Immature natural killer cell (primary cell): ENCODE measurements around the gene POF1B. TPM values are rescaled to one million over a fixed set of nuclear protein-coding genes. Genes with fewer than 3 reads are reported as not detected.

Experiments used
- DNase-seq, 3 donors: peaks; one replicate each; pipeline ENCODE4 v3.0.0; 2022; ENCODE audit warnings: mixed read lengths in 1 of 3
- H3K27ac Mint-ChIP-seq, 6 donors: one replicate each; pipeline ENCODE4 v1.8.0; 2020; ENCODE audit warnings: mixed read lengths in 6 of 6, mild to moderate bottlenecking in 5 of 6, inconsistent platforms in 4 of 6, moderate library complexity in 3 of 6
- H3K27me3 Mint-ChIP-seq, 3 donors: one replicate each; pipeline ENCODE4 v1.8.0; 2020 to 2021; ENCODE audit warnings: low read depth in 3 of 3, mild to moderate bottlenecking in 3 of 3, mixed read lengths in 3 of 3, moderate library complexity in 3 of 3, inconsistent platforms in 1 of 3
- H3K36me3 Mint-ChIP-seq, 3 donors: one replicate each; pipeline ENCODE4 v1.8.0; 2020; ENCODE audit warnings: mixed read lengths in 3 of 3, inconsistent platforms in 2 of 3, mild to moderate bottlenecking in 2 of 3
- H3K4me1 Mint-ChIP-seq, 2 donors: one replicate each; pipeline ENCODE4 v1.8.0; 2020; ENCODE audit warnings: inconsistent platforms in 2 of 2, mild to moderate bottlenecking in 2 of 2, mixed read lengths in 2 of 2, moderate library complexity in 1 of 2
- H3K4me3 Mint-ChIP-seq, 5 donors: one replicate each; pipeline ENCODE4 v1.8.0; 2020; ENCODE audit warnings: mild to moderate bottlenecking in 5 of 5, mixed read lengths in 5 of 5, inconsistent platforms in 3 of 5, moderate library complexity in 3 of 5
- H3K9me3 Mint-ChIP-seq, 6 donors: one replicate each; pipeline ENCODE4 v1.8.0; 2020; ENCODE audit warnings: mild to moderate bottlenecking in 6 of 6, mixed read lengths in 6 of 6, inconsistent platforms in 4 of 6, moderate library complexity in 3 of 6
- polyA plus RNA-seq, 3 donors: library from polyadenylated mRNA; unstranded; fragments of 300-500 nt; fragmentation: Illumina TruSeq; gene quantifications; one replicate each; pipeline ENCODE4 v1.2.3, GENCODE V29; 2021

POF1B gene
- not detected for polyA plus RNA-seq

- Mint-ChIP-seq H3K36me3 (no peaks in the 10 kb centered on the region), H3K4me1 (no peaks in the 10 kb centered on the region), H3K4me3 (no peak within 1 kb of the TSS), H3K27ac (no peak within 1 kb of the TSS), H3K27me3 (peaks cover 0 to 4% (median 2%) of the 10 kb centered on the region in 3 donors), H3K9me3 (peaks cover 0 to 3% (median 0%) of the 10 kb centered on the region in 6 donors)
- no peak for DNase-seq
Measured at GRCh38 chrX:85379174-85379907, at the start of gene POF1B. Gene POF1B (minus strand): TSS chrX:85379665. CDS start chrX:85379454, 211 bp downstream.

GRCh38 chrX:85429066-85429465, 49.6 kb upstream of the POF1B start:
- H3K36me3 Mint-ChIP-seq = no peaks in the 10 kb centered on the region
- H3K27me3 Mint-ChIP-seq = no peaks in the 10 kb centered on the region
- peaks cover 0 to 9% (median 5%) of the 10 kb centered on the region in 6 donors for H3K9me3 Mint-ChIP-seq

GRCh38 chrX:85419293-85419692, 39.8 kb upstream of the POF1B start:
- H3K27me3 Mint-ChIP-seq = peaks cover 0 to 3% (median 0%) of the 10 kb centered on the region in 3 donors

More at GRCh38 chrX:85429066-85429465, 49.6 kb upstream of the POF1B start:
- Mint-ChIP-seq H3K4me3 (no peak overlapping the region), H3K27ac (no peak overlapping the region), H3K4me1 (no peaks in the 10 kb centered on the region)
- DNase-seq = no peak

GRCh38 chrX:85391878-85392238, 12.4 kb upstream of the POF1B start:
- Mint-ChIP-seq H3K9me3 (peaks cover 0 to 3% (median 0%) of the 10 kb centered on the region in 6 donors), H3K27me3 (peaks cover 3 to 4% (median 4%) of the 10 kb centered on the region in 3 donors), H3K27ac (no peak overlapping the region), H3K4me3 (no peak overlapping the region), H3K36me3 (no peaks in the 10 kb centered on the region), H3K4me1 (no peaks in the 10 kb centered on the region)
- no peak for DNase-seq

More at GRCh38 chrX:85419293-85419692, 39.8 kb upstream of the POF1B start:
- Mint-ChIP-seq H3K9me3 (peaks cover 0 to 8% (median 0%) of the 10 kb centered on the region in 6 donors), H3K4me1 (no peaks in the 10 kb centered on the region), H3K4me3 (no peak overlapping the region), H3K36me3 (no peaks in the 10 kb centered on the region), H3K27ac (no peak overlapping the region)
- DNase-seq = no peak

- Mint-ChIP-seq H3K27ac (no peak overlapping the region), H3K9me3 (peaks cover 0 to 3% (median 0%) of the 10 kb centered on the region in 6 donors), H3K4me1 (no peaks in the 10 kb centered on the region), H3K4me3 (no peak overlapping the region), H3K27me3 (peaks cover 3 to 4% (median 4%) of the 10 kb centered on the region in 3 donors), H3K36me3 (no peaks in the 10 kb centered on the region)
- no peak for DNase-seq
Measured at GRCh38 chrX:85391185-85391877, 11.9 kb upstream of the POF1B start.

- no peak overlapping the region for H3K4me3 Mint-ChIP-seq
- H3K4me1 Mint-ChIP-seq = no peaks in the 10 kb centered on the region
- H3K27me3 Mint-ChIP-seq = peaks cover 0 to 4% (median 0%) of the 10 kb centered on the region in 3 donors
- no peaks in the 10 kb centered on the region for H3K36me3 Mint-ChIP-seq
- H3K27ac Mint-ChIP-seq = no peak overlapping the region
- peaks cover 0 to 3% (median 0%) of the 10 kb centered on the region in 6 donors for H3K9me3 Mint-ChIP-seq
- no peak for DNase-seq
Measured at GRCh38 chrX:85381602-85382001, 2.1 kb upstream of the POF1B start.

GRCh38 chrX:85378461-85378860, 1.0 kb downstream of the POF1B start:
- H3K4me1 Mint-ChIP-seq = no peaks in the 10 kb centered on the region
- peaks cover 0 to 3% (median 0%) of the 10 kb centered on the region in 6 donors for H3K9me3 Mint-ChIP-seq
- no peak overlapping the region for H3K27ac Mint-ChIP-seq

GRCh38 chrX:85375333-85375738, 4.1 kb downstream of the POF1B start:
- Mint-ChIP-seq H3K9me3 (peaks cover 0 to 4% (median 0%) of the 10 kb centered on the region in 6 donors), H3K4me3 (no peak overlapping the region), H3K4me1 (no peaks in the 10 kb centered on the region), H3K27ac (no peak overlapping the region), H3K36me3 (no peaks in the 10 kb centered on the region), H3K27me3 (peaks cover 0 to 6% (median 2%) of the 10 kb centered on the region in 3 donors)
- no peak for DNase-seq

More at GRCh38 chrX:85378461-85378860, 1.0 kb downstream of the POF1B start:
- Mint-ChIP-seq H3K27me3 (peaks cover 0 to 10% (median 2%) of the 10 kb centered on the region in 3 donors), H3K36me3 (no peaks in the 10 kb centered on the region), H3K4me3 (no peak overlapping the region)
- DNase-seq = no peak

GRCh38 chrX:85365370-85365995, 14.0 kb downstream of the POF1B start:
- Mint-ChIP-seq H3K9me3 (peaks cover 0 to 5% (median 1%) of the 10 kb centered on the region in 6 donors), H3K4me1 (no peaks in the 10 kb centered on the region), H3K27me3 (peaks cover 2 to 9% (median 3%) of the 10 kb centered on the region in 3 donors), H3K27ac (no peak overlapping the region), H3K36me3 (no peaks in the 10 kb centered on the region), H3K4me3 (no peak overlapping the region)
- DNase-seq = no peak

- DNase-seq = no peak
- Mint-ChIP-seq H3K27me3 (peaks cover 2 to 11% (median 3%) of the 10 kb centered on the region in 3 donors), H3K4me1 (no peaks in the 10 kb centered on the region), H3K36me3 (peaks cover 0 to 4% (median 0%) of the 10 kb centered on the region in 3 donors), H3K4me3 (no peak overlapping the region), H3K9me3 (peaks cover 0 to 5% (median 0%) of the 10 kb centered on the region in 6 donors), H3K27ac (no peak overlapping the region)
Measured at GRCh38 chrX:85359051-85359450, 20.4 kb downstream of the POF1B start.

- Mint-ChIP-seq H3K27ac (no peak overlapping the region), H3K4me3 (no peak overlapping the region), H3K36me3 (no peaks in the 10 kb centered on the region)
Measured at GRCh38 chrX:85345523-85345922, 33.9 kb downstream of the POF1B start.

GRCh38 chrX:85327060-85327333, 52.5 kb downstream of the POF1B start:
- H3K9me3 Mint-ChIP-seq = peaks cover 0 to 5% (median 3%) of the 10 kb centered on the region in 6 donors
- H3K4me1 Mint-ChIP-seq = no peaks in the 10 kb centered on the region
- no peaks in the 10 kb centered on the region for H3K36me3 Mint-ChIP-seq
- no peak for DNase-seq
- H3K27ac Mint-ChIP-seq = no peak overlapping the region
- H3K4me3 Mint-ChIP-seq = no peak overlapping the region
- no peaks in the 10 kb centered on the region for H3K27me3 Mint-ChIP-seq

More at GRCh38 chrX:85345523-85345922, 33.9 kb downstream of the POF1B start:
- Mint-ChIP-seq H3K27me3 (peaks cover 0 to 4% (median 4%) of the 10 kb centered on the region in 3 donors), H3K9me3 (peaks cover 0 to 3% (median 0%) of the 10 kb centered on the region in 6 donors), H3K4me1 (no peaks in the 10 kb centered on the region)
- DNase-seq = no peak

- H3K27me3 Mint-ChIP-seq = no peaks in the 10 kb centered on the region
Measured at GRCh38 chrX:85326234-85327059, 53.0 kb downstream of the POF1B start.

More at GRCh38 chrX:85326234-85327059, 53.0 kb downstream of the POF1B start:
- no peak overlapping the region for H3K27ac Mint-ChIP-seq
- H3K4me1 Mint-ChIP-seq = no peaks in the 10 kb centered on the region
- H3K36me3 Mint-ChIP-seq = no peaks in the 10 kb centered on the region
- DNase-seq = no peak
- peaks cover 0 to 5% (median 3%) of the 10 kb centered on the region in 6 donors for H3K9me3 Mint-ChIP-seq
- H3K4me3 Mint-ChIP-seq = no peak overlapping the region
